Neural crest cell (in vitro differentiated cells): Measurements from ENCODE around the gene CNP. TPM values are rescaled to one million over a fixed set of nuclear protein-coding genes. Genes with fewer than 3 reads are reported as not detected.

ENCODE experiments used
- DNase-seq: peaks from one replicate; pipeline ENCODE4 v3.0.0; 2021; ENCODE audit warnings: low read depth, mixed read lengths, low spot score
- H3K27ac Mint-ChIP-seq: one replicate; pipeline ENCODE4 v1.8.0; 2021; ENCODE audit warnings: mild to moderate bottlenecking, mixed read lengths; ENCODE audit not compliant: unreplicated experiment
- H3K27me3 Mint-ChIP-seq: 2 replicates; pipeline ENCODE4 v1.8.0; 2021; ENCODE audit warnings: low read depth, mild to moderate bottlenecking, mixed read lengths
- H3K36me3 Mint-ChIP-seq: 2 replicates; pipeline ENCODE4 v1.8.0; 2021; ENCODE audit warnings: low read depth, mild to moderate bottlenecking, mixed read lengths
- H3K4me1 Mint-ChIP-seq: 2 replicates; pipeline ENCODE4 v1.8.0; 2021; ENCODE audit warnings: mixed read lengths
- H3K4me3 Mint-ChIP-seq: one replicate; pipeline ENCODE4 v1.8.0; 2021; ENCODE audit warnings: mild to moderate bottlenecking, mixed read lengths
- H3K9me3 Mint-ChIP-seq: 2 replicates; pipeline ENCODE4 v1.8.0; 2021; ENCODE audit warnings: mixed read lengths
- total RNA-seq: library from RNA; stranded (reverse); gene quantifications from 2 replicates; pipeline ENCODE4 v1.2.1, GENCODE V29; 2021
- TF ChIP-seq, protein P1 (sequence below): fragments of 200-600 bp; sonication (generic); conservative IDR thresholded peaks from 2 replicates; pipeline ENCODE4 v1.5.0; 2021; ENCODE audit warnings: antibody characterized with exemption, mild to moderate bottlenecking

The CNP gene
- total RNA-seq, 1 donor from 2014 or later, result 213 TPM

DNA sequence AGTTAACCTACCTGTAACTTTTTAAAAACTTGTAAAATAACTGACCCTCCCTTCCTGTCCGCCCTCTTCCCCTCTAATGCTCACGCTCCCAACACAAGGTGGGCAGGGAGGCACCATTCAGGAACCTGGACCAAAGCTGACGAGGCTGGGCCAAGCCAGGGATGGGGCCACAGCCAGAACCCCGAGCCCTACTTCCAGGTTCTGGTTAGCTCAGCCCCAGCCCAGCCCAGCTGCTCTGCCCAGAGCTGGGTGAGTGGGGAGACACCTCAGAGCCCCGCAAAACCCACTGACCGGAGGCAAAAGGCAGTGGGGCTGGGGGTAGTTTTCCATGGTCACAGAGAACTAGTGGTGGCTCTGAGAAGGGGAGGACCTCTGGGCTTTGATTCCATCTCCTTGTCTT, 7.4 kb downstream of the CNP start:
- H3K4me1 Mint-ChIP-seq, result peaks cover 22% of the 10 kb centered on the region
- TF ChIP-seq, protein P1, sequence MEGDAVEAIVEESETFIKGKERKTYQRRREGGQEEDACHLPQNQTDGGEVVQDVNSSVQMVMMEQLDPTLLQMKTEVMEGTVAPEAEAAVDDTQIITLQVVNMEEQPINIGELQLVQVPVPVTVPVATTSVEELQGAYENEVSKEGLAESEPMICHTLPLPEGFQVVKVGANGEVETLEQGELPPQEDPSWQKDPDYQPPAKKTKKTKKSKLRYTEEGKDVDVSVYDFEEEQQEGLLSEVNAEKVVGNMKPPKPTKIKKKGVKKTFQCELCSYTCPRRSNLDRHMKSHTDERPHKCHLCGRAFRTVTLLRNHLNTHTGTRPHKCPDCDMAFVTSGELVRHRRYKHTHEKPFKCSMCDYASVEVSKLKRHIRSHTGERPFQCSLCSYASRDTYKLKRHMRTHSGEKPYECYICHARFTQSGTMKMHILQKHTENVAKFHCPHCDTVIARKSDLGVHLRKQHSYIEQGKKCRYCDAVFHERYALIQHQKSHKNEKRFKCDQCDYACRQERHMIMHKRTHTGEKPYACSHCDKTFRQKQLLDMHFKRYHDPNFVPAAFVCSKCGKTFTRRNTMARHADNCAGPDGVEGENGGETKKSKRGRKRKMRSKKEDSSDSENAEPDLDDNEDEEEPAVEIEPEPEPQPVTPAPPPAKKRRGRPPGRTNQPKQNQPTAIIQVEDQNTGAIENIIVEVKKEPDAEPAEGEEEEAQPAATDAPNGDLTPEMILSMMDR, result no peak
- H3K27ac Mint-ChIP-seq, result no peak overlapping the region
- DNase-seq, result no peak
- H3K36me3 Mint-ChIP-seq, result peaks cover 30% of the 10 kb centered on the region
- peaks cover 7% of the 10 kb centered on the region for H3K27me3 Mint-ChIP-seq
- H3K4me3 Mint-ChIP-seq, result peak overlapping the region; percentile 69
- H3K9me3 Mint-ChIP-seq, result no peaks in the 10 kb centered on the region

DNA sequence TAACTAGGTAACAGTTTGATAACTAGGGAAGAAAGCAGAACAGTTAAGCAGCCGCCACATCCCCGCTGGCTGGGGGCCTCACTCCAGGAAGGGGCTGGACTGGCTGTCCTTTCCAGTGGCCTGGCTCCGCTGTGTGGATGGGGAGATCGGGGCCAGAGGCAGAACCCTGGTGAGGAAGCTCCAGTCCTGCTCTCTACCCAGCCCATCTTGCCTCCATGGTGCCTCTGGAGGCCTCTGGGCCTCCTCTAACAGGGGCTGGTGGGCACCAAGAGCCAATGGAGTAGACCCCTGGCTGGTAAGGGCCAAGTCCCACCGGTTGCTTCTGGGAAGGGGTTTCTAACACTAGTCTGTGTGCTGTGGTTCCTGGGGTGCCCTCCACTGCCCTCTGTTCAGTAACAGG, 8.1 kb downstream of the CNP start:
- no peak overlapping the region for H3K27ac Mint-ChIP-seq
- TF ChIP-seq, protein P1, result no peak
- peaks cover 4% of the 10 kb centered on the region for H3K27me3 Mint-ChIP-seq
- peak overlapping the region; percentile 69 for H3K4me3 Mint-ChIP-seq
- no peaks in the 10 kb centered on the region for H3K9me3 Mint-ChIP-seq
- no peak for DNase-seq
- H3K4me1 Mint-ChIP-seq, result peaks cover 16% of the 10 kb centered on the region
- peaks cover 27% of the 10 kb centered on the region for H3K36me3 Mint-ChIP-seq

DNA sequence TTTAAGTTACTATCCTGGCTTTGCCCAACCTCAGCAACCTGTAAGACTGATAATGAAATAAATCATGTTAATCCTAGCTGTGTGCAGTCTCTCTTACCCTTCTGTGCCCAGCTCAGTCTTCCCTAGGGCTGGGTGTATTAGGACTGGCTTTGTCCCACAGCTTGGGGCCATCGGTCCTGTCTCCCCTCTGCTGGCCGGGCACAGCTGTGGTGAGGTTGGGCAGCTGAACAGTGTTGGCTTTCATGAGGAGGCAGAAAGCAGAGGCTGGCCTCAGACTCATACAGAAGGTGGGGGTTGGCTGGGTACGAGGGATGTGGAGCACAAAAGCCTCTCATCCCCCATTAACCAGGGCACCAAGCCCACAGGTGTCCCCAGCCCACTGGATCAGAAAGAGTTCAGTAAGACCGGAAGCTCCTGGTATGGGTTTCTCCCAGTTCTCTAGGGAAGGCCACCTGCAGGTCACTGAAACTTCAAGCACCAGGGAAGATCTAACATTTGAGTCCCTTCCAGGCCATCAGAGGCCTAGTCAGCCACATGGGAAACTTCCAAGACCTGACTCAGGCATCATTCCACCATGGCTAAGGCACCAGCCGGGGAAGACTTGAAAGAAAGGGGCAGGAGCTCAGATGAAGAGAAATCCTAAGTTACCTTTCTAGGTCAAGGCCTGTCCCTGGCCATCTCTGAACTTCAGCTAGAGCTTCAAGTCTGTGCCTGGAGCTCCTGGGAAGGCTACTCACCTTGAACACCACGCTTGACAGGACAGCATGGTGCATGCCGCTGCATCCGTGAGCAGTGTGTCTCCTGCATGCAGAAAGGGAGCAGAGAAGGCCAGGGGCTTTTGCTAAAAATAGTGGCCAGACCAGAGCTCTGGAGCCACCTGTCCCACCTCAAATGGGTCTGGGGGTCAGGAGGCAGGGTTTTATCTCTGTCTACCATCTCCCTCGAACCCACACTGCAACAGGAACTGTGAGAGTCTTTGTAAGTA, 8.8 kb downstream of the CNP start:
- Mint-ChIP-seq H3K36me3 (peaks cover 25% of the 10 kb centered on the region), H3K4me3 (peak overlapping the region; percentile 69), H3K9me3 (no peaks in the 10 kb centered on the region), H3K27me3 (peaks cover 4% of the 10 kb centered on the region), H3K4me1 (peaks cover 13% of the 10 kb centered on the region), H3K27ac (no peak overlapping the region)
- TF ChIP-seq, protein P1, result no peak
- no peak for DNase-seq

DNA sequence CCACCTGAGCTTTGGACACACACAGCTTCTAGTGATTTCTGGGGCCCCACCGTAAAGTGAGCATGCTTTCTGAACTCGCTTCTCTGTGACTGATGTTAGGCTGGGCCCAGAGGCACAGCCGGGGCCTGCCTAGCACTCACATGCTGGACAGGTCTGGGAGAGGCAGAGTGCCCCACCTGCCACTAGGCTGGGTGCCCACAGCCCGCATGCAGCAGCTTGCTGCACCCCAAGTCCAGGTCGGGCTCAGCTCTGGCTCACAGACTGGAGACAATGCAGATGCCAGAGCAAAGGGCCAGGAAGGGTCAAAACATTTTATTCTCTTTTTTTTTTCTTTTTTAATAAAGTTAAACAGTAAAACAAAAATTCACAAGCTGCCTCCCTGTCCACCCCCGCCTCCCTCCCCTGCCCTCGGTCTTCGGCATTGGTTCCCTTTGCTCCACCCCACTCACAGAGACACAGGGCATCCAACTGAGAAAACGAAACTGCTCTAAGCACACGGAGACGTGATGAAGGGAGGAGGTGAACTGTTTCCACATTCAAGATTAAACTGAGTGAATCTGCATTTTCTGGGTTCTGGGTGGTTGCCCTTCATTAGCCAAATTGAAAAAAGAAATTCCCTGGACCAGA, 9.7 kb downstream of the CNP start:
- H3K9me3 Mint-ChIP-seq, result no peaks in the 10 kb centered on the region
- H3K27ac Mint-ChIP-seq, result peak overlapping the region; percentile 78
- no peak for DNase-seq
- peaks cover 4% of the 10 kb centered on the region for H3K27me3 Mint-ChIP-seq
- TF ChIP-seq, protein P1, result no peak
- peak overlapping the region; percentile 37 for H3K4me3 Mint-ChIP-seq
- peaks cover 9% of the 10 kb centered on the region for H3K4me1 Mint-ChIP-seq
- peaks cover 26% of the 10 kb centered on the region for H3K36me3 Mint-ChIP-seq

DNA sequence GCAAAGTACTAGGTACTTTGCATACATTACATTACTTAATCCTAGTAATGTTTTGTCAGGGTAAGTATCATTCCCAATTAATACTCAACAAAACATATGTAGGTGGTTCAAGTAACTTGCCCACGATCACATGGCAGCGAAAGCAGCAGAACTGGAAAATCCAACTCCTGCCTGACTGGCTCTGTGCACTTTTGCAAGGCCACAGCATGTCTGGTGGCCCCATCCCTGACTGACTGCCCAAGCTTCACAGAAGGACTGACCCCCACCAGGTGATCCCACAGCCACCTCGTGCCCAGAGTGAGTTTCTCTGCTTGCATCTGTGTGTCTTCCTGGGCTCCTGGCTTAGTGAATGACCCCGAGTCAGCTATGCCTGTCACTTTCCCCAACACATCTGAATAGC, 11.4 kb downstream of the CNP start:
- Mint-ChIP-seq H3K9me3 (no peaks in the 10 kb centered on the region), H3K4me3 (peak overlapping the region; percentile 51), H3K36me3 (peaks cover 28% of the 10 kb centered on the region), H3K27ac (peak overlapping the region; percentile 43), H3K4me1 (no peaks in the 10 kb centered on the region), H3K27me3 (peaks cover 4% of the 10 kb centered on the region)
- TF ChIP-seq, protein P1, result no peak
- DNase-seq, result no peak
